HG03354 (cell line): ENCODE measurements around the gene TBC1D22B.
"Not testable (repeated sequence)": the region's sequence is repeated elsewhere in the genome, so short reads cannot be mapped to it uniquely, and the experiment has no call there.

ENCODE experiments used
- ATAC-seq: cut with Tn5 transposase; IDR thresholded peaks from one replicate; pipeline ENCODE4 v1.9.1; 2021; ENCODE audit warnings: mild to moderate bottlenecking; ENCODE audit not compliant: unreplicated experiment, poor library complexity, severe bottlenecking

Gene TBC1D22B

DNA sequence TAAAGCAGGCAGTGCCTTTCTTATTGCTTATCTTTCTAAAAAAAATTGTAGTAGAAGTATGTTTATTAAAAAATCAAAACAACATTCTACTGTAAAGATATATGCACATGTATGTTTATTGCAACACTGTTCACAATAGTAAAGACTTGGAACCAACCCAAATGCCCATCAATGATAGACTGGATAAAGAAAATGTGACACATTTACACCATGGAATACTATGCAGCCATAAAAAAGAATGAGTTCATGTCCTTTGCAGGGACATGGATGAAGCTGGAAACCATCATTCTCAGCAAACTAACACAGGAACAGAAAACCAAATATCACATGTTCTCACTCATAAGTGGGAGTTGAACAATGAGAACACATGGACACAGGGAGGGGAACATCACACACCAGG, 40.1 kb downstream of the TBC1D22B start:
- not testable (repeated sequence) for ATAC-seq

- peak; percentile 70 for ATAC-seq
These were observed 41.4 kb downstream of the TBC1D22B start for GRCh38 chr6:37298958-37299357.

GRCh38 chr6:37299990-37300389, 42.4 kb downstream of the TBC1D22B start:
- ATAC-seq, result no peak

DNA sequence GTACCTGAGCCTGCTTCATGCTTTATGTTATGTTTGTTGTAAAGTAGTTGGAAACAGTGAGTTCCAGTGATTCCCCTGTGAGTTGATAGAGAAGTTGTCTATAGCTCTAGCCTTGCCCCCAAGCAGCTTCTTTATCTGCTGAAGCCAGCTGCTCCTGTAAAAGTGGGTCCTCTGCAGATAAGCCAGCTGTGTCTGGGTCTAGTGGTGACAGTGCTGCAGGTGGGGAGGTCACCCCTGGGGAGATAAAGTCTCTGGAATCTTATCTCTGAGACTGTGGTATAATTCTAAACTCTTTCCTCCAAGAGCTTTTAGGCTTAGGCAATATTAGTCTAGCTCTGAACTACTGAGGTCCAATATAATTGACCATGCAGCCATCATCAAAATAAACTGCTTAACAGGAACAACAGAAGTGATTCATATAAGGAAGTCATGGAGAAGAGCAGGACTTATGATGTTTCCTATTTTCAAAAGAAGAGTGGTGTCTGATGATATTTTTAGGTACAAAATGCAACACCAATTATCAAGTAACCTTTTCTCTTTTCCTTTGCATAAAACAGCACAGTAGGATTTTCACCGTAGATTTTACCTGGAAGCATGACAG, 44.6 kb downstream of the TBC1D22B start:
- ATAC-seq, result no peak

GRCh38 chr6:37303091-37303660, 45.6 kb downstream of the TBC1D22B start:
- ATAC-seq, result no peak

GRCh38 chr6:37303891-37304503, 46.4 kb downstream of the TBC1D22B start:
- ATAC-seq, result peak; percentile 54

DNA sequence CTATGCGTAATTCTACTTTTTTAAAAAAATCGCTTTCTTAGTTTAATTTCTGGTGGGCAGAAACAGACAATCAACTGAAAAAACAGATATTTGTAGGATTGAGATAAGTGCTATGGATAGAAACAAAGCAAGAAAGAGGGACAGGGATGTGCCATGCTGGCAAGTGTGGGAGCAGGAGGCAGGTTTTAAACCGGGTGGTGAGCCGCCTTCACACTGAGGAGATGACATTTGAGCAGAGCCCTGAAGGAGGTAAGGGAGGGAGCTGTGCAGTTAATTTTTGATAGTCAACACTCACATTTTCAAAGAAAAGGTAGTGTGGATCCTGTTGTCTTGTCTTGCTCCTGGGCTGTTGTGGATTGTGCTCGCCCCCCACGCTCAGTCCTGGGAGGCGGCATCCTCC, 47.2 kb downstream of the TBC1D22B start:
- ATAC-seq, result no peak

DNA sequence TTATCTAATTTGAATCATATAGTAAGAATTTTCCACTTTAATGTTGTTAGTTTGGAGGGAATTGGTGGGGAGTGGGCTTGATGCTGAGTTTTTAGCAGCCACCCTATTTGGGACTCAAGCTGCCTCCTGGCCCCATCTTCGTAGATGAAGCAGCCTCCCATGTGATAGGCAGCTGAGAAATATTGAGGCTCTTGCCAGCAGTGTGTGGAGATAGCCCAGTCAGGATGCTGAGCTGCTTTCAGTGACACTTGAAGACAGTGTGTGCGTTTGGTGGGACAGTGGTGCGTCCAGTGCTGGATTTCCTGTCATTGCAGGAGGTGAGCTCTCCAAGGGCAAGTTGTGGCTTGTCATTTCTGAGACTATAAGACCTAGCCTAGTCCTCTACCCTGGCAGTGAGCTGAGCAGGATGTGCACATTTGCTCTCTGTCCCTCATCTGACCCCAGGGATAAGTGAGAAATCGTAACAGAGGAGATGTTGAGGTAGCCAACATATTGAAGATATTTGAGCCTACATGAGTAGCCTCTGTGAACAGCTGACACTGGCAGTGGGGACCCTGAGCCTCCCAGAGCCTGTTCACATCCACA, 48.4 kb downstream of the TBC1D22B start:
- no peak for ATAC-seq

GRCh38 chr6:37306624-37307222, 49.2 kb downstream of the TBC1D22B start:
- ATAC-seq, result no peak

GRCh38 chr6:37307484-37307883, 49.9 kb downstream of the TBC1D22B start:
- ATAC-seq, result not testable (repeated sequence)

- ATAC-seq, result no peak
These were observed 50.7 kb downstream of the TBC1D22B start for GRCh38 chr6:37308069-37308815.

DNA sequence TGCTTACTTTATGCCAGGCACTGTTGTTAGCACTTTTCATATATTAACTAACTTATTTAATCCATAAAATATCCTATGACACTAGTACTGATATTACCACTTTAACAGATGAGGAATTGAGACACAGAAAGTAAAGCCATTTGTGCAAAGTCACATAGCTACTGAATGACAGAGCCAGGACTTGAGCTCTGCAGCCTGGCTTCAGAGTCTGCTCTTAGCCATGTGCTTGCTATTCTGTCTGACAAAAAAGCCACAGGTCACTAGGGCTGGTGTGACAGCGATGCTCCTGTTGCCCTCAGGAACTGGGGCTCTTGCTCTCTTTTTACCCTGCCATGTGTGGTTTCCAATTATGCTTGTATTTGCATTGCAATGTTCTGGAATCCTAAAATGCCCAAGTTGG, 51.5 kb downstream of the TBC1D22B start:
- no peak for ATAC-seq

GRCh38 chr6:37309692-37310091, 52.1 kb downstream of the TBC1D22B start:
- no peak for ATAC-seq

DNA sequence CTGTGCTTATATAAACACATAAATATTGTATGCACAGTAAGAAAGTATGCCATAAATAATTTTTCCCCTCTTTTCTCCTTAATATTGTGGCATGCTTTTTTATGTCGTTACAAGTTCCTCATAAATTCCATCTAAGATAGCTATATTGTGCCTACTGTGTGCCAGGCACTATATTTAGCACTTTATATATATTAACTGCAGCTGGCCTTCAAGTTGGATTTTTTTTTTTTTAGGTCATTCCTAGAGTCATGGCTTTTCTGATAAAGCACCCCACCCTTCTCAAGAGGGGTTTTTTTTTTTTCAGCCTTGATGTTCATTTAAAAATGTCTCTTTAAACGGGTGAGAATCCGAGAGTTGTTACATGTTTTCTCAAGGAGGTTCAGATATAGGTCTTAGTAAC, 53.4 kb downstream of the TBC1D22B start:
- ATAC-seq, result no peak

GRCh38 chr6:37311741-37312473, 54.3 kb downstream of the TBC1D22B start:
- no peak for ATAC-seq

DNA sequence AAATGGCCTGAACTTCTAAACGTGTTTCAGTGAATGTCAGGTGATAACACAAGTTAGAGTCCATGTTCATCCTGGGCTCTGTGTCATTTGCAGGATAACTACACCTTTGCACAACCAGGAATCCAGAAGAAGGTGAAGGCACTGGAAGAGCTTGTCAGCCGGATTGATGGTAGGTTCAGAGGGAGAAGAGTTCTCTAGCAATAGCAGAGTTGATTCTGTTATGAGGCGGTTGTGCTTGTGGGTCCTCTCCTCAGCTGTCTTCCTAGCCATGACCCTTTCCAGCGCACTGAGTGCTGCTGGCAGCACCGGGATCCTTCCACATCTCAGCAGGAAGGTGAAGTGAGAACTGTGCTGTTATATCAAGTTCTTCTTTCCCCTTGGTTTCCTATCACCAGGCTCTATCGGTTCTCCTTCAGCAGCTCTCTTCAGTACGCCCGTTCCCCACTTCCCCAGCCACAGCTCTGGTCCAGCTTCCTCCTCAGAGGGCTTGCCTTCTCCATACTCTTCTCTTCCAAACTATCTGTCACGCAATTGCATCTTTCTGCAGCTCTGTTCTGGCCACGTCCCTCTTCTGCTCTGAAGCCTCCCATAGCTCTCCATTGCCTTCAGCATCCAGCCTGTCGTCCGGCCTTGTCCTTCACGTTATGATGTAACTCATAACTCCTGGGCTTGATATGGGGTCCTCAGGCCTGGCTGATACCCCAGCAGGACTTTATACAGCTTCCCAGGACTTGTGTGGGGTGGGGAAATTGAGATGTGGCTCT, 56.3 kb downstream of the TBC1D22B start:
- ATAC-seq, result no peak

GRCh38 chr6:37314487-37315156, 57.0 kb downstream of the TBC1D22B start:
- no peak for ATAC-seq

DNA sequence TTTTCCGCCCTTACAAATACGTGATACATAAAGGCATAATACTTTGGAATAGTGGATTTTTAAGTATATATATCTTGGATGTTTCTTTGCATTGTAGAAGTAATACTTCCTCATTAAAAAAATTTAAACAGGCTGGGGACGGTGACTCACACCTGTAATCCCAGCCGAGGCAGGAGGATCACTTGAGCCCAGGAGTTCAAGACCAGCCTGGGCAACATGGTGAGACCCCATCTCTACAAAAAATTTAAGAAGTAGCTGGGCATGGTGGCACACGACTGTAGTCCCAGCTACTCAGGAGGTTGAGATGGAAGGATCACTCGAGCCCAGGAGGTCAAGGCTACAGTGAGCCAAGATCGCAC, 57.6 kb downstream of the TBC1D22B start:
- no peak for ATAC-seq
